HepG2 (cell line): ENCODE measurements around the gene AQP6. TPM values are rescaled to one million over a fixed set of nuclear protein-coding genes. Genes with fewer than 3 reads are reported as not detected.

ENCODE experiments used
- FOSL1 ChIP-seq: sonication (generic); formaldehyde crosslinking; IDR thresholded peaks from 2 replicates; pipeline ENCODE4 v1.9.0; 2021; ENCODE audit warnings: missing genetic modification reagents, borderline replicate concordance
- HMGXB3 ChIP-seq: sonication (generic); formaldehyde crosslinking; IDR thresholded peaks from 2 replicates; pipeline ENCODE4 v1.4.0; 2020; ENCODE audit warnings: missing genetic modification reagents, borderline replicate concordance
- KAT2B ChIP-seq: fragments of 150-350 bp; IDR thresholded peaks from 2 replicates; pipeline ENCODE4 v1.6.1; 2014; ENCODE audit warnings: low read depth, low read length, borderline replicate concordance
- RAD21 ChIP-seq: fragments of 450-650 bp; formaldehyde crosslinking; IDR thresholded peaks from 2 replicates; pipeline ENCODE4 v1.5.0; 2020; ENCODE audit warnings: mild to moderate bottlenecking
- SP5 ChIP-seq: IDR thresholded peaks from 2 replicates; pipeline ENCODE4 v1.6.1; 2016; ENCODE audit warnings: low read depth, borderline replicate concordance
- ZBTB20 ChIP-seq: sonication (generic); formaldehyde crosslinking; IDR thresholded peaks from 2 replicates; pipeline ENCODE4 v1.8.1; 2023; ENCODE audit warnings: missing genetic modification reagents, low read depth, mild to moderate bottlenecking, borderline replicate concordance
- ZBTB40 ChIP-seq, 2 experiments: fragments of 450-650 bp in 1 of 2; sonication (generic) in 1 of 2; formaldehyde crosslinking in 1 of 2; IDR thresholded peaks; 2 replicates each; pipeline versions ENCODE4 v1.6.1 to v1.8.0; 2016 to 2022; ENCODE audit warnings: antibody characterized with exemption in 1 of 2, mild to moderate bottlenecking in 1 of 2, missing genetic modification reagents in 1 of 2
- ZNF18 ChIP-seq: sonication (generic); formaldehyde crosslinking; IDR thresholded peaks from 2 replicates; pipeline ENCODE4 v1.8.0; 2022; ENCODE audit warnings: mild to moderate bottlenecking, missing genetic modification reagents; ENCODE audit not compliant: insufficient replicate concordance
- ZNF335 ChIP-seq: sonication (generic); formaldehyde crosslinking; IDR thresholded peaks from 2 replicates; pipeline ENCODE4 v1.4.0; 2020; ENCODE audit warnings: missing genetic modification reagents
- ZNF576 ChIP-seq: sonication (generic); formaldehyde crosslinking; IDR thresholded peaks from 2 replicates; pipeline ENCODE4 v1.4.0; 2020; ENCODE audit warnings: mild to moderate bottlenecking, missing genetic modification reagents
- ZNF816 ChIP-seq: sonication (generic); formaldehyde crosslinking; IDR thresholded peaks from 2 replicates; pipeline ENCODE4 v1.8.0; 2022; ENCODE audit warnings: missing genetic modification reagents, mild to moderate bottlenecking, borderline replicate concordance
- polyA plus RNA-seq, 8 experiments: library from polyadenylated mRNA; depleted of rRNA in 3 of 8; stranded (reverse) in 7 of 8; unstranded in 1 of 8; fragments of >200 nt; fragmentation: Illumina TruSeq in 4 of 8; extraction: Trizol in 4 of 8; gene quantifications; 2 replicates each; pipeline versions ENCODE4 v1.2.1 to v1.2.3, GENCODE V29; 2011 to 2016; ENCODE audit warnings: low read depth in 4 of 8, missing spikeins in 1 of 8, mixed read lengths in 1 of 8; ENCODE audit not compliant: insufficient read depth in 1 of 8
- total RNA-seq, 5 experiments: library from RNA; depleted of rRNA; stranded (reverse); fragments of >200 nt; fragmentation: Illumina TruSeq; extraction: Trizol; gene quantifications; 2 replicates each; pipeline ENCODE4 v1.2.3, GENCODE V29; 2016; ENCODE audit warnings: low read depth in 1 of 5

AQP6 gene
- total and polyA plus RNA-seq, 2 of the 13 experiments (the other 11 are each of a cell fraction or from before 2014, with no cell fraction given), result 0.32 to 1.3 TPM

GRCh38 chr12:49967042-49967776, 5.5 kb upstream of the AQP6 start (continued):
- TF ChIP-seq SP5 (peak; percentile 16; the same call in 1 of the 2 replicates), ZNF18 (no peak), ZBTB20 (CRISPR knock-in tag) (no peak), ZNF816 (CRISPR knock-in tag) (no peak), FOSL1 (CRISPR knock-in tag) (no peak), KAT2B (no peak), HMGXB3 (CRISPR knock-in tag) (no peak), ZNF576 (CRISPR knock-in tag) (0 out of 2 replicates have a peak, but pooled peaks have one; percentile 79), ZNF335 (0 out of 2 replicates have a peak, but pooled peaks have one; percentile 25), ZBTB40 (IDR thresholded peaks at IDR 0.05) (no peak), ZBTB40 (CRISPR knock-in tag; IDR thresholded peaks at IDR 0.05) (peak; percentile 31; the same call in 1 of the 2 replicates), RAD21 (CRISPR knock-in tag) (peak; percentile 91)
